PC-9 (cell line): ENCODE measurements around the gene HSD17B14.

Experiments used
- CTCF ChIP-seq: fragments of 200-600 bp; sonication (generic); conservative IDR thresholded peaks from 2 replicates; pipeline ENCODE4 v1.6.1; 2017; ENCODE audit warnings: mixed run types, antibody characterized with exemption, mild to moderate bottlenecking, moderate library complexity
- EZH2 ChIP-seq: fragments of 200-600 bp; sonication (generic); IDR thresholded peaks from 2 replicates; pipeline ENCODE4 v1.8.0; 2017; ENCODE audit warnings: antibody characterized with exemption, low read depth

GRCh38 chr19:48858984-48859710 lies 22.9 kb upstream of the HSD17B14 start:
- TF ChIP-seq CTCF (no peak), EZH2 (no peak)
